H9 (cell line): ENCODE measurements around the gene TMEM267. TPM values are rescaled to one million over a fixed set of nuclear protein-coding genes. Genes with fewer than 3 reads are reported as not detected.

Experiments
- DNase-seq: peaks from one replicate; pipeline ENCODE4 v3.0.0-alpha.2; 2017
- H2AFZ ChIP-seq: one replicate; pipeline ENCODE4 v1.6.1; 2013; ENCODE audit warnings: mild to moderate bottlenecking, low read length, control low read depth, moderate library complexity
- H2AK5ac ChIP-seq: 2 replicates; pipeline ENCODE4 v1.6.1; 2013; ENCODE audit warnings: low read length, control low read depth, mixed read lengths; ENCODE audit not compliant: insufficient read length
- H2BK120ac ChIP-seq: one replicate; pipeline ENCODE4 v1.6.1; 2013; ENCODE audit warnings: low read depth, mild to moderate bottlenecking, low read length, control low read depth, inconsistent platforms; ENCODE audit not compliant: poor library complexity, severe bottlenecking
- H2BK12ac ChIP-seq: 2 replicates; pipeline ENCODE4 v1.6.1; 2013; ENCODE audit warnings: low read length, control low read depth, mixed read lengths, low read depth; ENCODE audit not compliant: insufficient read length
- H2BK15ac ChIP-seq: 2 replicates; pipeline ENCODE4 v1.6.1; 2013; ENCODE audit warnings: low read depth, low read length, control low read depth
- H2BK20ac ChIP-seq: one replicate; pipeline ENCODE4 v1.6.1; 2013; ENCODE audit warnings: low read depth, mild to moderate bottlenecking, low read length, control low read depth, inconsistent platforms; ENCODE audit not compliant: poor library complexity, severe bottlenecking
- H2BK5ac ChIP-seq: 2 replicates; pipeline ENCODE4 v1.6.1; 2013; ENCODE audit warnings: low read length, control low read depth, mixed read lengths; ENCODE audit not compliant: insufficient read length
- H3K14ac ChIP-seq: 2 replicates; pipeline ENCODE4 v1.6.1; 2013; ENCODE audit warnings: low read length, control low read depth; ENCODE audit not compliant: insufficient read depth
- H3K18ac ChIP-seq: 2 replicates; pipeline ENCODE4 v1.6.1; 2013; ENCODE audit warnings: low read depth, mild to moderate bottlenecking, mixed read lengths, low read length, control low read depth; ENCODE audit not compliant: insufficient read length
- H3K23ac ChIP-seq: 2 replicates; pipeline ENCODE4 v1.6.1; 2013; ENCODE audit warnings: low read length, control low read depth, mixed read lengths, low read depth; ENCODE audit not compliant: insufficient read length
- H3K23me2 ChIP-seq: 2 replicates; pipeline ENCODE4 v1.6.1; 2013; ENCODE audit warnings: low read depth, mild to moderate bottlenecking, mixed read lengths, low read length, control low read depth; ENCODE audit not compliant: insufficient read length, poor library complexity, severe bottlenecking
- H3K27ac ChIP-seq: 2 replicates; pipeline ENCODE4 v1.5.1; 2013; ENCODE audit warnings: low read length, control low read depth, mixed read lengths, low read depth; ENCODE audit not compliant: insufficient read length
- H3K27me3 ChIP-seq: 2 replicates; pipeline ENCODE4 v1.6.1; 2013; ENCODE audit warnings: low read length, control low read depth, inconsistent platforms; ENCODE audit not compliant: insufficient read depth
- H3K4ac ChIP-seq: 2 replicates; pipeline ENCODE4 v1.6.1; 2013; ENCODE audit warnings: low read depth, mild to moderate bottlenecking, control low read depth, inconsistent platforms, low read length, moderate library complexity
- H3K4me1 ChIP-seq: 2 replicates; pipeline ENCODE4 v1.6.1; 2013; ENCODE audit warnings: low read length, control low read depth, inconsistent platforms; ENCODE audit not compliant: insufficient read depth
- H3K4me2 ChIP-seq: 2 replicates; pipeline ENCODE4 v1.6.1; 2013; ENCODE audit warnings: low read length, control low read depth, mixed read lengths; ENCODE audit not compliant: insufficient read length, insufficient read depth
- H3K56ac ChIP-seq: 2 replicates; pipeline ENCODE4 v1.6.1; 2013; ENCODE audit warnings: low read depth, mild to moderate bottlenecking, mixed read lengths, low read length, control low read depth; ENCODE audit not compliant: insufficient read length
- H3K79me1 ChIP-seq: 2 replicates; pipeline ENCODE4 v1.6.1; 2013; ENCODE audit warnings: low read depth, mild to moderate bottlenecking, moderate library complexity, low read length, control low read depth, inconsistent platforms; ENCODE audit not compliant: insufficient read depth, poor library complexity, severe bottlenecking
- H3K79me2 ChIP-seq: 2 replicates; pipeline ENCODE4 v1.6.1; 2013; ENCODE audit warnings: low read length, control low read depth, inconsistent platforms; ENCODE audit not compliant: insufficient read depth
- H3K9ac ChIP-seq: 2 replicates; pipeline ENCODE4 v1.6.1; 2013; ENCODE audit warnings: low read length, control low read depth, mixed read lengths; ENCODE audit not compliant: insufficient read length; ENCODE audit errors: extremely low read depth
- H3K9me3 ChIP-seq: one replicate; pipeline ENCODE4 v1.6.1; 2013; ENCODE audit warnings: low read depth, low read length, inconsistent platforms; ENCODE audit not compliant: control insufficient read depth
- H3T11ph ChIP-seq: one replicate; pipeline ENCODE4 v1.6.1; 2013; ENCODE audit warnings: mild to moderate bottlenecking, low read length, control low read depth, inconsistent platforms
- H4K20me1 ChIP-seq: one replicate; pipeline ENCODE4 v1.6.1; 2013; ENCODE audit not compliant: control insufficient read depth, insufficient read length, insufficient read depth
- H4K5ac ChIP-seq: 2 replicates; pipeline ENCODE4 v1.6.1; 2013; ENCODE audit warnings: low read depth, mild to moderate bottlenecking, mixed read lengths, low read length, control low read depth; ENCODE audit not compliant: insufficient read length
- H4K8ac ChIP-seq: replicated peaks from 2 replicates; pipeline ENCODE4 v1.6.1; 2013; ENCODE audit warnings: low read length, control low read depth, mixed read lengths, low read depth; ENCODE audit not compliant: insufficient read length
- H4K91ac ChIP-seq: 2 replicates; pipeline ENCODE4 v1.6.1; 2013; ENCODE audit warnings: low read depth, mild to moderate bottlenecking, moderate library complexity, mixed read lengths, low read length, control low read depth; ENCODE audit not compliant: insufficient read length
- H3K27ac Mint-ChIP-seq, 3 experiments: 2 replicates in 2 of 3; 3 replicates in 1 of 3; pipeline ENCODE4 v1.8.0; 2020 to 2021; ENCODE audit warnings: mixed read lengths in 3 of 3, mild to moderate bottlenecking in 1 of 3, moderate library complexity in 1 of 3
- H3K27me3 Mint-ChIP-seq: 2 replicates; pipeline ENCODE4 v1.8.0; 2021; ENCODE audit warnings: low read depth, mild to moderate bottlenecking, moderate library complexity, mixed read lengths
- H3K36me3 Mint-ChIP-seq, 3 experiments: 2 replicates in 2 of 3; 3 replicates in 1 of 3; pipeline ENCODE4 v1.8.0; 2020 to 2021; ENCODE audit warnings: low read depth in 3 of 3, mixed read lengths in 3 of 3; ENCODE audit not compliant: insufficient read depth in 1 of 3
- H3K4me1 Mint-ChIP-seq, 2 experiments: 2 replicates each; pipeline ENCODE4 v1.8.0; 2020; ENCODE audit warnings: mixed read lengths in 2 of 2
- H3K4me3 Mint-ChIP-seq, 2 experiments: 2 replicates in 1 of 2; 3 replicates in 1 of 2; pipeline ENCODE4 v1.8.0; 2020 to 2021; ENCODE audit warnings: mild to moderate bottlenecking in 2 of 2, mixed read lengths in 2 of 2, moderate library complexity in 1 of 2
- H3K9me3 Mint-ChIP-seq, 2 experiments: 2 replicates in 1 of 2; 3 replicates in 1 of 2; pipeline ENCODE4 v1.8.0; 2020; ENCODE audit warnings: mild to moderate bottlenecking in 2 of 2, mixed read lengths in 2 of 2, moderate library complexity in 1 of 2
- CTCF ChIP-seq: fragments of 200-600 bp; sonication (generic); conservative IDR thresholded peaks from 3 replicates; pipeline ENCODE4 v1.8.0; 2021; ENCODE audit warnings: antibody characterized with exemption, mild to moderate bottlenecking
- WGBS: extraction: QIAGEN DNeasy Blood & Tissue Kit; methylation state at CpG from one replicate; pipeline ENCODE4 v1.1.7; 2013; ENCODE audit warnings: missing lambda C conversion rate, low lambda C conversion rate, mixed read lengths; ENCODE audit not compliant: insufficient read length; ENCODE audit errors: extremely low coverage; 5-methylcytosine and 5-hydroxymethylcytosine counted together
- total RNA-seq: library from RNA; stranded (reverse); gene quantifications from 2 replicates; pipeline ENCODE4 v1.2.1, GENCODE V29; 2021

Gene TMEM267
- total RNA-seq, 1 experiment from 2014 or later: 5.1 TPM

- no peak overlapping the region; a peak in 1 of 7 replicates for H3K27ac Mint-ChIP-seq
- no peak overlapping the region for H3K4me2 ChIP-seq
- DNase-seq: no peak
Measured at GRCh38 chr5:43410414-43410813, 73.3 kb downstream of the TMEM267 start.

More at GRCh38 chr5:43410414-43410813, 73.3 kb downstream of the TMEM267 start:
- no peak overlapping the region for H4K91ac ChIP-seq
- H3K4me1 ChIP-seq: no peaks in the 10 kb centered on the region
- H2BK5ac ChIP-seq: no peak overlapping the region
- Mint-ChIP-seq H3K27me3 (peaks cover under 1% of the 10 kb centered on the region; the same call in 1 of the 2 replicates), H3K4me3 (no peak overlapping the region), H3K4me1 (peaks cover 4 to 6% of the 10 kb centered on the region in 2 experiments; a peak in 3 of 4 replicates), H3K9me3 (peaks cover 0 to 2% of the 10 kb centered on the region in 2 experiments; a peak in 1 of 5 replicates), H3K36me3 (no peaks in the 10 kb centered on the region; a peak in 1 of 7 replicates)
- no peak overlapping the region for H4K5ac ChIP-seq
- no peak overlapping the region for H3K14ac ChIP-seq
- no peak overlapping the region for H2BK15ac ChIP-seq
- no peak overlapping the region for H2AK5ac ChIP-seq
- H4K20me1 ChIP-seq: no peaks in the 10 kb centered on the region
- no peak overlapping the region for H2BK12ac ChIP-seq
- H3K9me3 ChIP-seq: no peaks in the 10 kb centered on the region
- no peaks in the 10 kb centered on the region for H3K23me2 ChIP-seq
- H2BK120ac ChIP-seq: no peak overlapping the region
- no peak overlapping the region for H3T11ph ChIP-seq
- no peak overlapping the region for H2AFZ ChIP-seq
- TF ChIP-seq CTCF: no peak
- no peak overlapping the region for H3K56ac ChIP-seq
- no peak overlapping the region for H3K27ac ChIP-seq
- H3K9ac ChIP-seq: no peak overlapping the region
- H3K23ac ChIP-seq: no peak overlapping the region
- H3K18ac ChIP-seq: no peak overlapping the region
- no peak overlapping the region for H3K4ac ChIP-seq
- H2BK20ac ChIP-seq: no peak overlapping the region
- no peak overlapping the region for H4K8ac ChIP-seq
- H3K79me1 ChIP-seq: no peaks in the 10 kb centered on the region
- no CpG with 5 or more reads among the region's 7 CpGs for WGBS
- H3K27me3 ChIP-seq: no peaks in the 10 kb centered on the region
- H3K79me2 ChIP-seq: no peaks in the 10 kb centered on the region
